Kidney capillary endothelial cell (primary cell): ENCODE results near the gene MALT1.
"Not testable (repeated sequence)": the region's sequence is repeated elsewhere in the genome, so short reads cannot be mapped to it uniquely, and the experiment has no call there.

ENCODE experiments used
- DNase-seq: peaks from one replicate; pipeline ENCODE4 v3.0.0-alpha.2; 2018; ENCODE audit warnings: low spot score

MALT1 gene, protein sequence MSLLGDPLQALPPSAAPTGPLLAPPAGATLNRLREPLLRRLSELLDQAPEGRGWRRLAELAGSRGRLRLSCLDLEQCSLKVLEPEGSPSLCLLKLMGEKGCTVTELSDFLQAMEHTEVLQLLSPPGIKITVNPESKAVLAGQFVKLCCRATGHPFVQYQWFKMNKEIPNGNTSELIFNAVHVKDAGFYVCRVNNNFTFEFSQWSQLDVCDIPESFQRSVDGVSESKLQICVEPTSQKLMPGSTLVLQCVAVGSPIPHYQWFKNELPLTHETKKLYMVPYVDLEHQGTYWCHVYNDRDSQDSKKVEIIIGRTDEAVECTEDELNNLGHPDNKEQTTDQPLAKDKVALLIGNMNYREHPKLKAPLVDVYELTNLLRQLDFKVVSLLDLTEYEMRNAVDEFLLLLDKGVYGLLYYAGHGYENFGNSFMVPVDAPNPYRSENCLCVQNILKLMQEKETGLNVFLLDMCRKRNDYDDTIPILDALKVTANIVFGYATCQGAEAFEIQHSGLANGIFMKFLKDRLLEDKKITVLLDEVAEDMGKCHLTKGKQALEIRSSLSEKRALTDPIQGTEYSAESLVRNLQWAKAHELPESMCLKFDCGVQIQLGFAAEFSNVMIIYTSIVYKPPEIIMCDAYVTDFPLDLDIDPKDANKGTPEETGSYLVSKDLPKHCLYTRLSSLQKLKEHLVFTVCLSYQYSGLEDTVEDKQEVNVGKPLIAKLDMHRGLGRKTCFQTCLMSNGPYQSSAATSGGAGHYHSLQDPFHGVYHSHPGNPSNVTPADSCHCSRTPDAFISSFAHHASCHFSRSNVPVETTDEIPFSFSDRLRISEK

GRCh38 chr18:58671111-58671631 is at the start of gene MALT1:
TSS of gene MALT1 (plus strand) at chr18:58671465. CDS start at chr18:58671644, 179 bp downstream.
- peak; percentile 77 for DNase-seq

DNA sequence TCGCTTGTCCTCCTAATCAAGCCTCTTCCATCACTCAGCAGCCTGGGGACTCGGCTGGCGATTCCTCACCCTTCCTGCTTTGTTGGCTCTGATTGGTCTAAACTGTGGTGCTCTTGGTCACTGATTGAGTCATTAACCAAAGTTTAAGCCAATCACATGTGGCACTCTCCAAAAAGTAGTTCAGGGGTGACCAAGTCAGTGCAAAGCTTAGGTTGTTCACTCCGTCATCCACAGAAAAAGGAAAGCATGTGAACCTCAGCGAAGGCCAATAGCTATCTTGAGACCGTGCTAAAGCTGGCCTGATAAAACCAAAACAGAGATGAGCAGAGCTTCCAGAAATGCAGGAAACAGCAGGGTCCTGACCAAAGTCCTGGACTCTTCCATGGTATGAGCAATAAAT is 47.3 kb upstream of the MALT1 start:
- no peak for DNase-seq

- no peak for DNase-seq
These were observed 45.4 kb upstream of the MALT1 start for GRCh38 chr18:58625839-58626238.

GRCh38 chr18:58630071-58630470 is 41.2 kb upstream of the MALT1 start:
- DNase-seq: no peak

GRCh38 chr18:58631301-58631700 is 40.0 kb upstream of the MALT1 start:
- DNase-seq: no peak

DNA sequence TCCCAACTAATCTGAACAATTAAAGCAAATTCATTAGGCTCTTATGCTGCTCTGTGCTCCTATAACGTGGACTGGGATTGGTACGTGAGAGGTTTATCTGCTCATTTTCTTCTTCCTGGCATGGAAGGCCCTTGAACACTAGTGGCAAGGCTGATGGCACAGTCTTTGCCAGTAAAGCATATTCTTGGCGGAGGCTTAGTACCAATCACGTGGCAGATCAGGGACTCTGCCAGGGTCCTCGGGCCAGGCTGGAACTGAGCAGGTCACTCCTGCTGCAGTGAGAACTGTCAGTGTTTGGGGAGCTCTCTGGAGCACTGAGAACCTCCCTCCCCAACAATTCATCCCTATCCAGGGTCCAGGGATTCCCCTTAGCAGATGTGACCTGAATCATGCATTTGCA is 38.7 kb upstream of the MALT1 start:
- DNase-seq: no peak

DNA sequence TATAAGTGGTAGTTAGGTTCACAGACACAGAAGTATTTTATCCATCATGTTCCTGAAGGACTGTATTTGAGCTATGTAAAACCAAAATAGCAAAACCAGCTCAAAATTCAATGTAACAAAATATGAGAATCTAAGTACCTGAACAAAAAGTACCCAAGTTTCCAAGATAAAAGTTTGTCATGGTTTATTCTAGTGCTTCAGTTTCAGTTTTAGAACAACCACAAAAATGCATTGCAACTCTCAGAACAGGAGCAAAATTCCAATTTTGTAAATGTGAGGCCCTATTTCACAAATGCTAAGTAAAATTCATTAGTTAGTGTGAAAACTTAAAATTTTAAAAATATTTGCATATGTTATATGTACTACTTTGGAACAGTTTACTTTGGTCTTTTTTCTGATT is 37.4 kb upstream of the MALT1 start:
- DNase-seq: no peak

DNA sequence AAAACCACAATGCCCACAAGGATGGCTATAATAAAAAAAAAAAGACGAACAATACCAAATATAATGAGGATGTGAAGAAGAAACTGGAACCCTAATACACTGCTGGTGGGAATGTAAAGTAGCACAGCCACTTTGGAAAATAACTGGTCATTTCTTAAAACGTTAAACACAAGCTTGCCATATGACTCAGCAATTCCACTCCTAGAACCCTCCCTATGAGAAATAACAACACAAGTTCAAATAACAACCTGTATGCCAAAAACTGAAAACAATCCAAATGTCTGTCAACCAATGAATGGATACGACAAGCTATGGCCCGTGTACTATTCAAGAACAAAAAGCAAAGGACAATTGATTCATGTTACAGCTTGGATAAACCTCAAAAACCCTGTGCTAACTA is 35.4 kb upstream of the MALT1 start:
- DNase-seq: no peak

GRCh38 chr18:58637197-58637596 is 34.1 kb upstream of the MALT1 start:
- DNase-seq: no peak

DNA sequence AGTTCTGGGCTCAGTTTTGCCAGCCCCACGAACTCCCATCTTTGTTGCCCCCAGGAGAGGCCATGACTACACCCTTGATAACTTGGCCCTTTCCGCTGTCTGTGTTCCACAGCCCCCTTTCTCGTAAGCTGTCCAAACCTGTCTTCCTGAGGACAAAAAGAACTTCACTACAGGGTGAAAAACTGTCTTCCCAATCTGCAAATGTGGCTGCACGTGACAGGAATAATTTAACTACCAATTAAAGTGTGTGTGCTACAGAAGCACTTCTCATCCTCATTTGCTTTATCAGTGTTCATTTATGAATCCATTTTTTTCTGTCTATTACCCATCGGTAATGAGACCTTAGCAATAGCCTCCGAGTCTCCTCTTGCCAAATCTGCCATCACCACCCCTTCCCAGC is 33.3 kb upstream of the MALT1 start:
- DNase-seq: no peak

- no peak for DNase-seq
These were observed 32.8 kb upstream of the MALT1 start for GRCh38 chr18:58638441-58638840.

DNA sequence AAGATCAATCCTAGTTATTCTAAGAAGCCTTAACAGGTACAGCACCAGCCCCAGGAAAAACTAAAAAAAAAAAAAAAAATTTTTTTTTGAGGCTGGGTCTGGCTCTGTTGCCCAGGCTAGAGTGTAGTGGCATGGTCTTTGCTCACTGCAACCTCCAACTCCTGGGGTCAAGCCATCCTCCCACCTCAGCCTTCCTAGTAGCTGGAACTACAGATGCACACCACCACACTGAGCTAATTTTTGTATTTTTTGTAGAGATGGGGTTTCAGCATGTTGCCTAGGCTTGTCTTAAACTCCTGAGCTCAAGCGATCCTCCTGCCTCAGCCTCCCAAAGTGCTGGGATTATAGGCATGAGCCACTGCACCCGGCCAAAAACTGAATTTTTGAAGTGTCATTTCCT is 32.0 kb upstream of the MALT1 start:
- DNase-seq: no peak

- DNase-seq: no peak
These were observed 31.4 kb upstream of the MALT1 start for GRCh38 chr18:58639751-58640427.

GRCh38 chr18:58640428-58640805 is 30.8 kb upstream of the MALT1 start:
- no peak for DNase-seq

DNA sequence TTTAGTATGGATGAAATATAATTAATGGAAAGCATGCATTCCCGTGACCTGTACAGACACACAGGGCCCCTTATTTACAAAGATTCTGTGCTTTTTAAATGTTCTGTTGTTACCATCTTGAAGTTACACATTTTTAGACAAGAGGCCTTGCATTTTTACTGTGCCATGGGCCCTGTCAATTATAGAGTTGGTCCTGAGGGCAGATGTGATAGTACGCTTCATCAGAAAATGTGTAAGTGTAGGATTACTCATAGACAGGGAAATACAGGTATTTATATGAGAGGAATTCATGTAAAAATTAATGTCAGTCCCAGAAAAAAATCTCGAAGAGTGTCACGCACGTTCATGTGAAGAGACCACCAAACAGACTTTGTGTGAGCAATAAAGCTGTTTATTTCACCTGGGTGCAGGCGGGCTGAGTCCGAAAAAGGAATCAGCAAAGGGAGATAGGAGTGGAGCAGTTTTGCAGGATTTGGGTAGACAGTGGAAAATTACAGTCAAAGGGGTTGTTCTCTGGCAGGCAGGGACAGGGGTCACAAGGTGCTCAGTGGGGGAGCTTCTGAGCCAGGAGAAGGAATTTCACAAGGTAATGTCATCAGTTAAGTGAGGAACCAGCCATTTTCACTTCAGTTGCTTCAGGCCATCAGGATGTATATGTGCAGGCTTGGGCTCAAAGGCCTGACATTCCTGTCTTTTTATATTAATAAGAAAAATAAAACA is 30.2 kb upstream of the MALT1 start:
- DNase-seq: no peak

- DNase-seq: not testable (repeated sequence)
These were observed 27.7 kb upstream of the MALT1 start for GRCh38 chr18:58643557-58643956.

GRCh38 chr18:58645398-58645797 is 25.9 kb upstream of the MALT1 start:
- DNase-seq: no peak

DNA sequence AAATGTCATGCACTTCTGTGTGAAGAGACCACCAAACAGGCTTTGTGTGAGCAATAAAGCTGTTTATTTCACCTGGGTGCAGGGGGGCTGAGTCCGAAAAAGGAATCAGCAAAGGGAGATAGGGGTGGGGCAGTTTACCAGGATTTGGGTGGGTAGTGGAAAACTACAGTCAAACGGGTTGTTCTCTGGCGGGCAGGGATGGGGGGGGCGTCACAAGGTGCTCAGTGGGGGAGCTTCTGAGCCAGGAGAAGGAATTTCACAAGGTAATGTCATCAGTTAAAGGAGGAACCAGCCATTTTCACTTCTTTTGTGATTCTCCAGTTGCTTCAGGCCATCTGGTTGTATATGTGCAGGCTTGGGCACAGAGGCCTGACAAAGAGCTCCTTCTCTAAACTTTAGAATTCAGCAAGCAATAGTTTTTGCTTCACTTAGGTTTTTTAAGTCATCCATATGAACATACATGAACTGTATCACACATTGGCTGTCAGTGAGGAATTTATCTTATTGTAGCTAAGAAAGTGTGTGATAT is 24.9 kb upstream of the MALT1 start:
- no peak for DNase-seq

DNA sequence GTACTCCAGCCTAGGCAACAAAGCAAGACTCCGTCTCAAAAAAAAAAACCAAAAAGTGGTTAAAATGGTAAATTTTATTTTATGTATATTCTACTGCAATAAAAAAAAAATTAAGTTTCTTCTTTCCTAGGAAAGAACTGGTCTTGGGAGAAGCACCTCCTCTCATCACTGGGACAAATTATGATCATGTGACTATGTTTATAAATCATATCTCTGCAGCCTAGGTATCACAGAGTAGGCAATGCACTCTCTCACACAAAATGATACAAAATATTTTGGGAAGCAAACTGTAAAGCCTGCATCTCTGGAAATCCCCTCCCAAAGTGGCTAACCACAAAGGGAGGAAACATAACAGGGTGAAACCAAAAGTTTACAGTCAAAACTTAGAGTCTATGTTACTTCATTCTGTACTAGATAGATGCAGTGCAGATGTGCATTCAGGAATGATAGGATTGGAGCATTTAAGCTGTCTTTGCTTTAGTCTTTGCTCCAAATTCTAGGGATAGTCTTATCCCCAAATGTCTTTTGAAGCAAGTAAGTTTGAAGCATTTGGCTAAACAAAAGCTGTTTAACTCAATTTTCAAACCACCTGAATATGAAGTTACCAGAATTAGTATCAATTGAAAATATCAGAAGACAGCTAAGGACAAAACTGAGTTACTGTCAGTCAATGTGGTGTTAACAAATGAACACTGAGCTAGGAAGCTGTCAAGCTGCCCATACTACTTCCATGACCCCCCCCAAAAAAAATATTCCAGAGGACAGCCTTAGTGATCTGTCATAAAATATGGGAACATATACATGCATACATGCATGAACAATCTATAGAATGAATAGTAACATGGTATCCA is 21.1 kb upstream of the MALT1 start:
- no peak for DNase-seq

GRCh38 chr18:58650830-58651229 is 20.4 kb upstream of the MALT1 start:
- not testable (repeated sequence) for DNase-seq
